Loucy (cell line): ENCODE results near the gene HEATR5A.

Source experiments
- CTCF ChIP-seq: fragments of 200-600 bp; sonication (generic); conservative IDR thresholded peaks from 2 replicates; pipeline ENCODE4 v1.5.1; 2014; ENCODE audit warnings: mild to moderate bottlenecking, antibody characterized with exemption, low read length
- EZH2phosphoT487 ChIP-seq: fragments of 200-600 bp; IDR thresholded peaks from 2 replicates; pipeline ENCODE4 v1.6.1; 2018; ENCODE audit warnings: antibody characterized with exemption, mild to moderate bottlenecking, moderate library complexity, borderline replicate concordance

DNA sequence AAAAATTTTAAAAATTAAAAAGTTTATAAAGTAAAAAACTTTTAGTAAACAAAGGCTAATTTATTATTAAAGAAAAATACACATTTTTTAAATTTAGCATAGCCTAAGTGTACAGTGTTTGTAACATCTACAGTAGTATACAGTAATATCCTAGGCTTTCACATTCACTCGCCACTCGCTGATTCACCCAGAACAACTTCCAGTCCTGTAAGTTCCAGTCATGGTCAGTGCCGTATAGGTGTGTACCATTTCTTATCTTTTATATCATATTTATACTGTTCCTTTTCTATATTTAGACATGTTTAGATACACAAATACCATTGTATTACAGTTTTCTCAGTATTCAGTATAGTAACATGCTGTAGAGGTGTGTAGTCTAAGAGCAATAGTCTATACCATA lies 28.9 kb downstream of the HEATR5A start:
- no peak for TF ChIP-seq EZH2phosphoT487
- TF ChIP-seq CTCF: no peak
